ENCODE results near the gene SNX32.

- TF ChIP-seq, protein P1, sequence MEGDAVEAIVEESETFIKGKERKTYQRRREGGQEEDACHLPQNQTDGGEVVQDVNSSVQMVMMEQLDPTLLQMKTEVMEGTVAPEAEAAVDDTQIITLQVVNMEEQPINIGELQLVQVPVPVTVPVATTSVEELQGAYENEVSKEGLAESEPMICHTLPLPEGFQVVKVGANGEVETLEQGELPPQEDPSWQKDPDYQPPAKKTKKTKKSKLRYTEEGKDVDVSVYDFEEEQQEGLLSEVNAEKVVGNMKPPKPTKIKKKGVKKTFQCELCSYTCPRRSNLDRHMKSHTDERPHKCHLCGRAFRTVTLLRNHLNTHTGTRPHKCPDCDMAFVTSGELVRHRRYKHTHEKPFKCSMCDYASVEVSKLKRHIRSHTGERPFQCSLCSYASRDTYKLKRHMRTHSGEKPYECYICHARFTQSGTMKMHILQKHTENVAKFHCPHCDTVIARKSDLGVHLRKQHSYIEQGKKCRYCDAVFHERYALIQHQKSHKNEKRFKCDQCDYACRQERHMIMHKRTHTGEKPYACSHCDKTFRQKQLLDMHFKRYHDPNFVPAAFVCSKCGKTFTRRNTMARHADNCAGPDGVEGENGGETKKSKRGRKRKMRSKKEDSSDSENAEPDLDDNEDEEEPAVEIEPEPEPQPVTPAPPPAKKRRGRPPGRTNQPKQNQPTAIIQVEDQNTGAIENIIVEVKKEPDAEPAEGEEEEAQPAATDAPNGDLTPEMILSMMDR (optimal IDR thresholded peaks at IDR 0.05 in 1 of 3, IDR thresholded peaks at IDR 0.05 in 1 of 3, conservative IDR thresholded peaks at IDR 0.05 in 1 of 3; ENCODE audit: extremely low read depth in 1 of 3, insufficient read depth in 2 of 3, low read length in 3 of 3): no peak
- no peak for TF ChIP-seq EZH2 (IDR thresholded peaks at IDR 0.05; ENCODE audit: low read length)
Observed at GRCh38 chr11:65898656-65899355, 65.0 kb downstream of the SNX32 start.

Data from keratinocyte (primary cell).